GM11168 (cell line): ENCODE data around the gene VSTM5.
"Not testable (repeated sequence)": the region's sequence is repeated elsewhere in the genome, so short reads cannot be mapped to it uniquely, and the experiment has no call there.

ENCODE experiments used
- in situ Hi-C: fragments of 300-500 bp; cut with MboI; formaldehyde crosslinking; loops from one replicate; pipeline ENCODE4 v1.12.0; 2022; ENCODE audit warnings: low sequenced_read_pairs; ENCODE audit not compliant: unreplicated experiment

VSTM5 gene

GRCh38 chr11:93850594-93851018, at the start of gene VSTM5:
Gene VSTM5 (minus strand): TSS chr11:93850618. CDS start chr11:93850502, 116 bp downstream.
- in situ Hi-C loops, result no loop called here

- in situ Hi-C loops, result loop anchor here (25.0 kb wide), 1 partner anchor 617 kb away; the partner anchor contains the start of gene C11orf97
Measured at GRCh38 chr11:93895106-93895862, 44.9 kb upstream of the VSTM5 start.

GRCh38 chr11:93890391-93891051, 40.1 kb upstream of the VSTM5 start:
- in situ Hi-C loops, result loop anchor here (25.0 kb wide), 1 partner anchor 622 kb away; the partner anchor contains the start of gene C11orf97

GRCh38 chr11:93887111-93887510, 36.7 kb upstream of the VSTM5 start:
- in situ Hi-C loops, result loop anchor here (25.0 kb wide), 1 partner anchor 625 kb away; the partner anchor contains the start of gene C11orf97

GRCh38 chr11:93879114-93879513, 28.7 kb upstream of the VSTM5 start:
- in situ Hi-C loops, result loop anchor here (25.0 kb wide), 1 partner anchor 633 kb away; the partner anchor contains the start of gene C11orf97

GRCh38 chr11:93875637-93876036, 25.2 kb upstream of the VSTM5 start:
- in situ Hi-C loops, result loop anchor here (25.0 kb wide), 1 partner anchor 637 kb away; the partner anchor contains the start of gene C11orf97

GRCh38 chr11:93871526-93871925, 21.1 kb upstream of the VSTM5 start:
- in situ Hi-C loops, result no loop called here

- in situ Hi-C loops, result no loop called here
Measured at GRCh38 chr11:93870616-93871015, 20.2 kb upstream of the VSTM5 start.

- in situ Hi-C loops, result no loop called here
Measured at GRCh38 chr11:93869830-93870229, 19.4 kb upstream of the VSTM5 start.

GRCh38 chr11:93868404-93868803, 18.0 kb upstream of the VSTM5 start:
- in situ Hi-C loops, result not testable (repeated sequence)

GRCh38 chr11:93861808-93862207, 11.4 kb upstream of the VSTM5 start:
- in situ Hi-C loops, result no loop called here

- in situ Hi-C loops, result no loop called here
Measured at GRCh38 chr11:93858121-93858775, 7.8 kb upstream of the VSTM5 start.

- in situ Hi-C loops, result no loop called here
Measured at GRCh38 chr11:93857413-93858120, 7.1 kb upstream of the VSTM5 start.

GRCh38 chr11:93852242-93852641, 1.8 kb upstream of the VSTM5 start:
- in situ Hi-C loops, result no loop called here

GRCh38 chr11:93849751-93850593, 446 bp downstream of the VSTM5 start:
- in situ Hi-C loops, result no loop called here

- in situ Hi-C loops, result no loop called here
Measured at GRCh38 chr11:93849201-93849600, 1.2 kb downstream of the VSTM5 start.

- in situ Hi-C loops, result no loop called here
Measured at GRCh38 chr11:93846411-93846810, 4.0 kb downstream of the VSTM5 start.

GRCh38 chr11:93845181-93846092, 5.0 kb downstream of the VSTM5 start:
- in situ Hi-C loops, result no loop called here
